ENCODE data around the gene MAD1L1.

MAD1L1 gene

GRCh38 chr7:2211259-2211880, 21.4 kb downstream of the MAD1L1 start:
- Histone ChIP-seq H3K9me3 (ENCODE audit: control insufficient read depth, insufficient read depth, low read length) (no peaks in the 10 kb centered on the region), H3K27ac (ENCODE audit: low read depth, low read length) (no peak overlapping the region), H3K4me2 (ENCODE audit: low read length) (no peak overlapping the region), H3K9me2 (replicated peaks; ENCODE audit: control insufficient read depth, low read length) (no peaks in the 10 kb centered on the region), H3K79me2 (ENCODE audit: control insufficient read depth, low read length) (peaks cover 5% of the 10 kb centered on the region), H3F3A (ENCODE audit: control insufficient read depth, insufficient read depth) (no peaks in the 10 kb centered on the region), H3K4me3 (ENCODE audit: low read length) (no peak overlapping the region), H4K20me1 (ENCODE audit: control insufficient read depth, insufficient read depth, low read depth, low read length) (peaks cover 4% of the 10 kb centered on the region; the same call in 1 of the 2 replicates), H3K36me3 (ENCODE audit: control insufficient read depth, low read length) (peaks cover 89% of the 10 kb centered on the region), H3K27me3 (ENCODE audit: control insufficient read depth, low read length) (no peaks in the 10 kb centered on the region), H3K4me1 (ENCODE audit: control insufficient read depth, low read length) (peaks cover 6% of the 10 kb centered on the region)
- TF ChIP-seq CTCF (IDR thresholded peaks at IDR 0.05; ENCODE audit: low read depth, low read length, poor library complexity, severe bottlenecking) (no peak), EZH2phosphoT487 (IDR thresholded peaks at IDR 0.05; ENCODE audit: borderline replicate concordance, low read length) (no peak)

GRCh38 chr7:2210551-2211258, 22.0 kb downstream of the MAD1L1 start:
- Histone ChIP-seq H3K36me3 (ENCODE audit: control insufficient read depth, low read length) (peaks cover 84% of the 10 kb centered on the region), H4K20me1 (ENCODE audit: control insufficient read depth, insufficient read depth, low read depth, low read length) (peaks cover 4% of the 10 kb centered on the region; the same call in 1 of the 2 replicates), H3K4me2 (ENCODE audit: low read length) (no peak overlapping the region), H3K27ac (ENCODE audit: low read depth, low read length) (no peak overlapping the region), H3K79me2 (ENCODE audit: control insufficient read depth, low read length) (peaks cover 5% of the 10 kb centered on the region), H3K4me1 (ENCODE audit: control insufficient read depth, low read length) (peaks cover 6% of the 10 kb centered on the region), H3F3A (ENCODE audit: control insufficient read depth, insufficient read depth) (no peaks in the 10 kb centered on the region), H3K4me3 (ENCODE audit: low read length) (no peak overlapping the region), H3K9me2 (replicated peaks; ENCODE audit: control insufficient read depth, low read length) (no peaks in the 10 kb centered on the region), H3K27me3 (ENCODE audit: control insufficient read depth, low read length) (no peaks in the 10 kb centered on the region), H3K9me3 (ENCODE audit: control insufficient read depth, insufficient read depth, low read length) (no peaks in the 10 kb centered on the region)
- TF ChIP-seq EZH2phosphoT487 (IDR thresholded peaks at IDR 0.05; ENCODE audit: borderline replicate concordance, low read length) (no peak), CTCF (IDR thresholded peaks at IDR 0.05; ENCODE audit: low read depth, low read length, poor library complexity, severe bottlenecking) (no peak)

GRCh38 chr7:2209961-2210323, 22.8 kb downstream of the MAD1L1 start:
- Histone ChIP-seq H3F3A (ENCODE audit: control insufficient read depth, insufficient read depth) (0 out of 2 replicates have a peak, but pooled peaks cover under 1% of the 10 kb centered on the region), H3K36me3 (ENCODE audit: control insufficient read depth, low read length) (peaks cover 84% of the 10 kb centered on the region), H3K9me3 (ENCODE audit: control insufficient read depth, insufficient read depth, low read length) (no peaks in the 10 kb centered on the region), H3K4me3 (ENCODE audit: low read length) (no peak overlapping the region), H3K4me1 (ENCODE audit: control insufficient read depth, low read length) (peaks cover 6% of the 10 kb centered on the region), H3K9me2 (replicated peaks; ENCODE audit: control insufficient read depth, low read length) (no peaks in the 10 kb centered on the region), H3K79me2 (ENCODE audit: control insufficient read depth, low read length) (peaks cover 5% of the 10 kb centered on the region), H3K4me2 (ENCODE audit: low read length) (0 out of 2 replicates have a peak overlapping the region, but pooled peaks have one; percentile 4), H4K20me1 (ENCODE audit: control insufficient read depth, insufficient read depth, low read depth, low read length) (peaks cover 4% of the 10 kb centered on the region; the same call in 1 of the 2 replicates), H3K27me3 (ENCODE audit: control insufficient read depth, low read length) (no peaks in the 10 kb centered on the region), H3K27ac (ENCODE audit: low read depth, low read length) (no peak overlapping the region)
- TF ChIP-seq CTCF (IDR thresholded peaks at IDR 0.05; ENCODE audit: low read depth, low read length, poor library complexity, severe bottlenecking) (no peak), EZH2phosphoT487 (IDR thresholded peaks at IDR 0.05; ENCODE audit: borderline replicate concordance, low read length) (no peak)
